IgD-negative memory B cell (primary cell): ENCODE measurements around the gene IKBKE. TPM values are rescaled to one million over a fixed set of nuclear protein-coding genes. Genes with fewer than 3 reads are reported as not detected.

Source experiments
- H3K27ac Mint-ChIP-seq, 3 donors: one replicate each; pipeline ENCODE4 v1.8.0; 2020 to 2022; ENCODE audit warnings: mild to moderate bottlenecking in 3 of 3, mixed read lengths in 3 of 3, moderate library complexity in 1 of 3
- H3K27me3 Mint-ChIP-seq: one replicate; pipeline ENCODE4 v1.8.0; 2021; ENCODE audit warnings: mixed read lengths
- H3K36me3 Mint-ChIP-seq: one replicate; pipeline ENCODE4 v1.8.0; 2020; ENCODE audit warnings: mild to moderate bottlenecking, mixed read lengths
- H3K4me1 Mint-ChIP-seq, 3 donors: one replicate each; pipeline ENCODE4 v1.8.0; 2020 to 2022; ENCODE audit warnings: mixed read lengths in 3 of 3, mild to moderate bottlenecking in 1 of 3
- H3K4me3 Mint-ChIP-seq, 4 donors: one replicate each; pipeline ENCODE4 v1.8.0; 2020 to 2022; ENCODE audit warnings: mild to moderate bottlenecking in 4 of 4, mixed read lengths in 4 of 4, moderate library complexity in 3 of 4
- H3K9me3 Mint-ChIP-seq, 3 donors: one replicate each; pipeline ENCODE4 v1.8.0; 2020 to 2021; ENCODE audit warnings: mixed read lengths in 3 of 3, mild to moderate bottlenecking in 1 of 3
- polyA plus RNA-seq: library from polyadenylated mRNA; unstranded; fragments of 300-500 nt; fragmentation: Illumina TruSeq; gene quantifications from one replicate; pipeline ENCODE4 v1.2.3, GENCODE V29; 2021

The IKBKE gene
- polyA plus RNA-seq, 1 donor from 2014 or later = 28.4 TPM

GRCh38 chr1:206538086-206538770 lies 68.0 kb downstream of the IKBKE start:
- Mint-ChIP-seq H3K36me3 (no peaks in the 10 kb centered on the region), H3K9me3 (no peaks in the 10 kb centered on the region), H3K27me3 (no peaks in the 10 kb centered on the region), H3K4me1 (peaks cover 0 to 2% (median 0%) of the 10 kb centered on the region in 3 donors), H3K4me3 (no peak overlapping the region), H3K27ac (no peak overlapping the region)

DNA sequence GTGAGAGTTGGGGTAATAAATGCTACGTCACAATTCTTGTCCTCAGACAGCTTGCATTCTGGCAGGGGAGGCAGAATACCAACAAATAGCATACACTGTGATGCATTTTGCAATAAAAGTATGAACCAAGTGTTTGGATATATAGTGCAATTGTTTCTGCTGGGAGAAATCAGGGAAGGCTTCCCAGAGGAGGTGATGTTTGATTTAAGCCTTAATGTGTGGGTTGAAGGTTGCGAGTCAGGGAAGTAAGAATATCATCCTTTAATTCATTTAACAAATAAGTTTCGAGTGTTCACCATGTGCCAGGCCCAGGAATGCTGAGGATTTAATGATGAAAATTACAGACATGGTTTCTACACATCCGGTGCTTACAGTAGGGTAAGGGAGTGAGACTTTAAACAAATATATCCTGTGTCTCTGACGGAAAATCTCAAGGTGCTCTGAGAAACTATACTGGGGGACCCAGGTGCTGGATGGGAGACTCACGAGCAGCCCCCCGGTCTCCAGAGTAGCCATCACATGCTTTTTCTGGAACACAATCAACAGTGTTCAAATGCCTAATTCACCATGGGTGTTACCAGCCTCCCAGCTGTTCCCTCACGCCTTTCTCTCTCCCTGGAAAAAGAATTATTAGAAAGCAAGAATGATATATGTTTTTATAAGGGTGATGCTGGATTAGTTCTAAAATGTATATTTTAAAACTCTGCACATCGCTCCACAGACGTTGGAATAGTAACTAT lies 68.8 kb downstream of the IKBKE start:
- no peak overlapping the region for H3K27ac Mint-ChIP-seq
- no peaks in the 10 kb centered on the region for H3K9me3 Mint-ChIP-seq
- no peaks in the 10 kb centered on the region for H3K36me3 Mint-ChIP-seq
- peaks cover 0 to 2% (median 0%) of the 10 kb centered on the region in 3 donors for H3K4me1 Mint-ChIP-seq
- no peak overlapping the region for H3K4me3 Mint-ChIP-seq
- H3K27me3 Mint-ChIP-seq = no peaks in the 10 kb centered on the region

DNA sequence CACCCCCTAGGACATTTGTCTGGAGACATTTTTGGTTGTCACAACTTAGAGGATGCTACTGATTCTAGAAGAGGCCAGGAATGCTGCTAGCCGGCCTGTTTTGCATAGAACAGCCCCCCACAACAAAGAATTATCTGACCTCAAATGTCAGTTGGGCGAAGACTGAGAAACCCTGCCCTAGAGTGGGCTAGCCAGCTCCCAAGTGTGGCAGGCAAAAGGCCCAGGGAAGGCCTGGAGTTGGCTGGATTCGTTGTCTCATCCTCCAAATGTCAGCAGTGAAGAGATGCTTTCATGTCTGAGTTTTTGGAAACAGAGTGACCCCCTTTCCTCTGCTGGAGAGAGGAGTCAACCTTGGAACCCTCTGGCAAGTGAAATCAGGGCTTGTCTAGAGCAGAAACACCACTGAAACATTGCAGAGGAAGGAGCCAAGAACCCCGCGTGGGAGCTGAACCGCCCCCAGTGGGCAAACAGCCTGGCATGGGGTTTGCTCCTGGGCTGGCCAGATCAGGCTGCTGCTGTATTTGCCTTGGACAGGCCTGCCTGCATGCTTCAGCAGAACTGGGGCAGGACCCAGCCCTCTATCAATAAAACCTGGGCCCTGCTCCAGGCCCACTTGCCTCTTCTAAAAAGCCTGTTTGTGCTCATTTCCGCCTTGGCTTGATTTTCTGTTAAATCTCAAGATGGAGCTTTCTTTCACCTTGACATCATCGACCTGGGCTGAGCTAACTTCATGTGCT lies 69.9 kb downstream of the IKBKE start:
- Mint-ChIP-seq H3K4me1 (peaks cover 0 to 5% (median 3%) of the 10 kb centered on the region in 3 donors), H3K4me3 (no peak overlapping the region), H3K27ac (no peak overlapping the region), H3K9me3 (no peaks in the 10 kb centered on the region), H3K27me3 (no peaks in the 10 kb centered on the region), H3K36me3 (no peaks in the 10 kb centered on the region)

DNA sequence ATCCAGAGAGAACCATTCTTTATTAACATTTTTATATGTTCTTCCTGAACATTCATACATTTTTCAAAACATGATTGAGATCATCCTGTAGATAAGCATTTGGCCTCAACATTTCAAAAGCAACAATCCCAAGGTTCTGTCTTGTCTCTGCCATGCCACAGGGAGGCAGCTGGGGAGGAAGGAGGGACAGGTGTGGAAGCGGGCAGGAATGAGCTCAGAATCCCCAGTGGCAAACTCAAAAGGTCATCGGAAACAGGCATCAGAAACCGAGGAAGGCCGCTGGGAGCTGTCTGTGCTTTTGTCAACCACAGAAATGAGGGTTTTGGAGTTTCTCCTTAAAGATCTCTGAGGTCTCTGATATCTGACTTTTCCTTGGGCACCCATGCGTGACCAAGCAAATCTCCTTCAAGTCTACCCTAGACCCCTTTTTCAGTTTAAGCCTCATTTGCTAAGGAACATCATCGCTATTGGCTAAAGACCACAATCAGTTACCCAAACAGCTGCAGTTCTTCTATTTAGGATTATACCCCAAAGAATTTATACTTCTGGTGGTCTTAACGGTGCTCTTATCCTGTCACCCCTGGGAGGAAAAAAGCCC lies 71.1 kb downstream of the IKBKE start:
- H3K36me3 Mint-ChIP-seq = no peaks in the 10 kb centered on the region
- no peak overlapping the region for H3K4me3 Mint-ChIP-seq
- no peaks in the 10 kb centered on the region for H3K27me3 Mint-ChIP-seq
- no peak overlapping the region for H3K27ac Mint-ChIP-seq
- no peaks in the 10 kb centered on the region for H3K9me3 Mint-ChIP-seq
- H3K4me1 Mint-ChIP-seq = peaks cover 5 to 7% (median 5%) of the 10 kb centered on the region in 3 donors

GRCh38 chr1:206544562-206545257 lies 74.4 kb downstream of the IKBKE start:
- H3K4me3 Mint-ChIP-seq = no peak overlapping the region
- H3K27ac Mint-ChIP-seq = peak overlapping the region in 1 of 3 donors; percentile 44
- peaks cover 5 to 7% (median 7%) of the 10 kb centered on the region in 3 donors for H3K4me1 Mint-ChIP-seq
- no peaks in the 10 kb centered on the region for H3K9me3 Mint-ChIP-seq
- no peaks in the 10 kb centered on the region for H3K36me3 Mint-ChIP-seq
- no peaks in the 10 kb centered on the region for H3K27me3 Mint-ChIP-seq

DNA sequence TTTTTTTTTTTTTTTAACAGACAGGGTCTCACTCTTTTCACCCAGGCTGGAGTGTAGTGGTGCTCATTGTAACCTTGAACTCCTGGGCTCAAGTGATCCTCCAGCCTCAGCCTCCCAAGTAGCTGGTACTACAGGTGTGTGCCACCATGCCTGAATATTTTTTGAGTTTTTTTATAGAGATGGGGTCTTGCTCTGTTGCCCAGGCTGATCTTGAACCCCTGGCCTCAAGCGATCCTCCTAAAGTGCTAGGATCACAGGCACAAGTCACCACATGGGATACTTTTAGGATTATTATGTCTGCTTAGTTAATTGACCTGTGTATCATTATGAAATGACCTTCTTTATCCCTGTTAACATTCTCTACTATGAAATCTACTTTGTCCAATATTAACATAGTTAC lies 75.1 kb downstream of the IKBKE start:
- H3K4me3 Mint-ChIP-seq = peak overlapping the region in 1 of 4 donors; percentile 25
- H3K27me3 Mint-ChIP-seq = no peaks in the 10 kb centered on the region
- no peaks in the 10 kb centered on the region for H3K36me3 Mint-ChIP-seq
- H3K9me3 Mint-ChIP-seq = no peaks in the 10 kb centered on the region
- H3K4me1 Mint-ChIP-seq = peaks cover 5 to 7% (median 7%) of the 10 kb centered on the region in 3 donors
- peak overlapping the region in 2 of 3 donors; percentile 26 to 44 for H3K27ac Mint-ChIP-seq

Other genes starting within 250 kb of the IKBKE start
- 130 TPM for gene RASSF5, start 37.1 kb downstream of the IKBKE start, polyA plus RNA-seq
- gene EIF2D, start 142.0 kb downstream of the IKBKE start, polyA plus RNA-seq = 40.4 TPM
- gene DYRK3, start 165.1 kb downstream of the IKBKE start, polyA plus RNA-seq = 0.31 TPM
- 4.1 TPM for gene MAPKAPK2, start 214.4 kb downstream of the IKBKE start, polyA plus RNA-seq